Thoracic aorta (tissue), 2 donors: ENCODE results near the gene IL26. TPM values are rescaled to one million over a fixed set of nuclear protein-coding genes. Genes with fewer than 3 reads are reported as not detected.

Experiments
- ATAC-seq: fragments of 150-250 bp; one replicate; pipeline ENCODE4 v1.8.0; 2017; ENCODE audit warnings: low read depth; ENCODE audit not compliant: insufficient number of reproducible peaks, low FRiP score
- DNase-seq: peaks from one replicate; pipeline ENCODE4 v3.0.0-alpha.2; 2020; ENCODE audit warnings: low spot score
- H3K27ac ChIP-seq, 2 donors: fragments of 200-600 bp; sonication (generic); 1 replicate in 1 of 2; 2 replicates in 1 of 2; pipeline ENCODE4 v1.5.1; 2016; ENCODE audit warnings: mild to moderate bottlenecking in 2 of 2, moderate library complexity in 2 of 2
- H3K27me3 ChIP-seq: fragments of 200-600 bp; sonication (generic); replicated peaks from 2 replicates; pipeline ENCODE4 v1.6.0; 2016; ENCODE audit warnings: mild to moderate bottlenecking; ENCODE audit not compliant: insufficient read depth
- H3K36me3 ChIP-seq: fragments of 200-600 bp; sonication (generic); one replicate; pipeline ENCODE4 v1.5.1; 2016
- H3K4me1 ChIP-seq, 2 donors: fragments of 200-600 bp; sonication (generic); 1 replicate in 1 of 2; 2 replicates in 1 of 2; pipeline versions ENCODE4 v1.5.1 to v1.6.0; 2016; ENCODE audit warnings: low read depth in 2 of 2, mild to moderate bottlenecking in 1 of 2; ENCODE audit not compliant: control insufficient read depth in 1 of 2
- H3K4me3 ChIP-seq: fragments of 200-600 bp; sonication (generic); 2 replicates; pipeline ENCODE4 v1.5.1; 2016; ENCODE audit warnings: mild to moderate bottlenecking
- H3K9me3 ChIP-seq: fragments of 200-600 bp; sonication (generic); 2 replicates; pipeline ENCODE4 v1.5.1; 2016
- CTCF ChIP-seq: fragments of 200-600 bp; sonication (generic); IDR thresholded peaks from one replicate; pipeline ENCODE4 v1.5.1; 2019; ENCODE audit warnings: antibody characterized with exemption
- total RNA-seq, 2 donors: library from RNA; depleted of rRNA; stranded (reverse); fragments of >200 nt; gene quantifications; one replicate each; pipeline versions ENCODE4 v1.1.0 to v1.2.3, GENCODE V29; 2016

The IL26 gene, protein sequence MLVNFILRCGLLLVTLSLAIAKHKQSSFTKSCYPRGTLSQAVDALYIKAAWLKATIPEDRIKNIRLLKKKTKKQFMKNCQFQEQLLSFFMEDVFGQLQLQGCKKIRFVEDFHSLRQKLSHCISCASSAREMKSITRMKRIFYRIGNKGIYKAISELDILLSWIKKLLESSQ
- not detected for total RNA-seq

GRCh38 chr12:68225576-68226476, at the start of gene IL26:
IL26 (minus strand) TSS chr12:68225810; CDS start chr12:68225756, 54 bp downstream.
- ATAC-seq (no peak), DNase-seq (no peak)
- no peaks in the 10 kb centered on the region for H3K9me3 ChIP-seq
- H3K27ac ChIP-seq: no peak within 1 kb of the TSS
- H3K27me3 ChIP-seq: no peaks in the 10 kb centered on the region
- H3K4me3 ChIP-seq: no peak within 1 kb of the TSS
- no peaks in the 10 kb centered on the region for H3K4me1 ChIP-seq
- no peak for TF ChIP-seq CTCF
- H3K36me3 ChIP-seq: no peaks in the 10 kb centered on the region

GRCh38 chr12:68272732-68273131, 47.1 kb upstream of the IL26 start:
- H3K27ac ChIP-seq: no peak overlapping the region
- no peaks in the 10 kb centered on the region for H3K27me3 ChIP-seq
- TF ChIP-seq CTCF: no peak
- H3K4me1 ChIP-seq: no peaks in the 10 kb centered on the region
- H3K4me3 ChIP-seq: no peak overlapping the region
- no peak for ATAC-seq
- no peak for DNase-seq
- no peaks in the 10 kb centered on the region for H3K9me3 ChIP-seq
- no peaks in the 10 kb centered on the region for H3K36me3 ChIP-seq

- no peaks in the 10 kb centered on the region for H3K36me3 ChIP-seq
- ATAC-seq: no peak
- no peak for TF ChIP-seq CTCF
Observed at GRCh38 chr12:68271346-68271745, 45.7 kb upstream of the IL26 start.

DNA sequence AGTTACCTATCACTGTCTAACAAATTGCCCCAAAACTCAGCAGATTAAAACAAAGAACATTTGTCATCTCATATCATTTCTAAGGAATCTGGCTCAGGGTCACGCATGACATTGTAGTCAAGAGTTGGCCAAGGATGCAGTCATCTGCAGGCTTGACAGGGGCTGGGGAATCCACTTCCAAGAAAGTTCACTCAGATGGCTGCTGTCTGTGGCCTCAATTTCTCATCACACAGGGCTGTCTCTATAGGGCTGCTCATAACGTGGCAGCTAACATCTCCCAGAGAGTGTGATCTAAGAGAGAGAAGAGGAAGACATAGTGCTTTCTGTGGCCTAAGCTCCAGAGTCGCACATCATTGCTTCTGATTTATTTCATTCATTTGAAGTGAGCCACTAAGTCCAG, 44.7 kb upstream of the IL26 start:
- H3K4me1 ChIP-seq: no peaks in the 10 kb centered on the region
- no peak for ATAC-seq

More at GRCh38 chr12:68271346-68271745, 45.7 kb upstream of the IL26 start:
- Histone ChIP-seq H3K4me3 (no peak overlapping the region), H3K9me3 (no peaks in the 10 kb centered on the region), H3K4me1 (no peaks in the 10 kb centered on the region), H3K27ac (no peak overlapping the region), H3K27me3 (no peaks in the 10 kb centered on the region)
- no peak for DNase-seq

More for the DNA sequence above, 44.7 kb upstream of the IL26 start:
- H3K27me3 ChIP-seq: no peaks in the 10 kb centered on the region
- TF ChIP-seq CTCF: no peak
- H3K4me3 ChIP-seq: no peak overlapping the region
- no peak overlapping the region for H3K27ac ChIP-seq
- no peaks in the 10 kb centered on the region for H3K36me3 ChIP-seq
- DNase-seq: no peak
- no peaks in the 10 kb centered on the region for H3K9me3 ChIP-seq
